GM12865 (cell line): ENCODE measurements around the gene SHISAL1.

Source experiments
- DNase-seq: peaks from one replicate; pipeline ENCODE4 v3.0.0; 2010; ENCODE audit warnings: low read depth
- H3K4me3 ChIP-seq: 2 replicates; pipeline ENCODE4 v1.5.1; 2011; ENCODE audit warnings: mild to moderate bottlenecking, low read depth, low read length, control low read depth
- CTCF ChIP-seq: IDR thresholded peaks from 2 replicates; pipeline ENCODE4 v1.5.1; 2011; ENCODE audit warnings: low read length, control low read depth, low read depth, inconsistent platforms; ENCODE audit not compliant: insufficient read depth; ENCODE audit errors: missing control alignments

Gene SHISAL1

GRCh38 chr22:44202261-44202789 is 110.4 kb downstream of the SHISAL1 start:
- no peak for DNase-seq
- no peak overlapping the region for H3K4me3 ChIP-seq
- TF ChIP-seq CTCF = no peak

GRCh38 chr22:44201665-44202064 is 111.1 kb downstream of the SHISAL1 start:
- no peak overlapping the region for H3K4me3 ChIP-seq
- DNase-seq = no peak
- TF ChIP-seq CTCF = no peak

GRCh38 chr22:44200855-44201550 is 111.7 kb downstream of the SHISAL1 start:
- H3K4me3 ChIP-seq = no peak overlapping the region
- no peak for DNase-seq
- no peak for TF ChIP-seq CTCF

- no peak overlapping the region for H3K4me3 ChIP-seq
- TF ChIP-seq CTCF = no peak
- DNase-seq = no peak
Measured at GRCh38 chr22:44200451-44200850, 112.3 kb downstream of the SHISAL1 start.

GRCh38 chr22:44199866-44200265 is 112.9 kb downstream of the SHISAL1 start:
- no peak for DNase-seq
- no peak overlapping the region for H3K4me3 ChIP-seq
- TF ChIP-seq CTCF = no peak

GRCh38 chr22:44199164-44199563 is 113.6 kb downstream of the SHISAL1 start:
- DNase-seq = no peak
- H3K4me3 ChIP-seq = no peak overlapping the region
- TF ChIP-seq CTCF = no peak

- DNase-seq = no peak
- TF ChIP-seq CTCF = no peak
- H3K4me3 ChIP-seq = no peak overlapping the region
Measured at GRCh38 chr22:44197271-44197670, 115.5 kb downstream of the SHISAL1 start.
